GM18870 (cell line): ENCODE measurements around the gene ZMYM3.

Source experiments
- ATAC-seq: cut with Tn5 transposase; IDR thresholded peaks from one replicate; pipeline ENCODE4 v1.9.1; 2021; ENCODE audit warnings: moderate library complexity; ENCODE audit not compliant: unreplicated experiment

The ZMYM3 gene

DNA sequence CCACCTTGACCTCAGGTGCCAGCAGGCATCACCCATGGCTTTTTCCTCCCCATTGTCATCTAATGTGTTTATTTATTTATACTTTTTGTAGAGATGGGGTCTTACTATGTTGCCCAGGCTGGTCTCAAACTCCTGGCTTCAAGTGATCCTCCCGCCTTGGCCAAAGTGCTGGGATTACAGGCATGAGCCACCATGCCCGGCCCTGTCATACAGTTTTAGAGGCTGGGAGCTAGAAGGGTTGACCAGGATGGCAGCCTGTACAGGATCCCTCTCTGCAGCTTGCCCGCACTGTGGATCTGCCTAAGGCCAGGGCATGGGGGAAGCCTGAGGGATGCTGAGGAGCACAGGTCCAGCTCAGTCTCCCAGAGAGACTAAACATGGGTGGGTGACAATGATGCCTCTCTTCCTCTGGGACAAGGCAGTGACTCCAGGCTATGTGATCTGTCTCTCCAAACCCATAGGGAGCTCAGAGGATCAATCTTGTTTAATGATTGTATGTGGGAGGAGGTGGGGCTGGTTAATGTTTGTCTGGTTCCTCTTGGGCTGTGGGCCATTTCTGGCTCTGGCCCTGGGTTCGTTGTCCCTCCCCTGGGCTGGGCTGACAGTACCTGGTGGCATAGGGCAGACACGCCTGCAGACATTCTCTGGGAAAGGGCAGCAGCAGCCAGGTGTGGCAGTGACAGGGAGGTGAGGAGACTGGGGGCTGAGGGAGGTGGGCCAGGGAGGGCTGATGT is 39.2 kb downstream of the ZMYM3 start:
- no peak for ATAC-seq

DNA sequence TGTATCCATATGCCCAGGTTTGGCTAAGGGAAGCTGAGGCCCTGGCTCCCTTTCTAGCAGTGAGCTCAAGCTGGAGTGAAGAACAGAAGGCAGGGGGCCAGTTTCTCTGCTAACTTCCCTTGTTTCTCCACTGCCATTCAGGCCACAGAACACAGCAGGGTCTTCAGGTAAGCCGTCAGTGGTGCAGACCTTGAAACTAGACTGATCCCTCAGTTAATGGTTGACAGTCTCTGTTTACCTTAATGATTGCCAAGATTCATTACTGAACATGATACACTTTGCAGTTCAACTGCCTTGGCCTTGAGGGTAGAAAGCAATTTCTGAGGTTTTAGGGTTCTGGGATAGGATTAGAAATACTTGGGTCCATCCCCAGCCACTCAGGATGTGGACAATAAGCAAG is 39.8 kb downstream of the ZMYM3 start:
- no peak for ATAC-seq

DNA sequence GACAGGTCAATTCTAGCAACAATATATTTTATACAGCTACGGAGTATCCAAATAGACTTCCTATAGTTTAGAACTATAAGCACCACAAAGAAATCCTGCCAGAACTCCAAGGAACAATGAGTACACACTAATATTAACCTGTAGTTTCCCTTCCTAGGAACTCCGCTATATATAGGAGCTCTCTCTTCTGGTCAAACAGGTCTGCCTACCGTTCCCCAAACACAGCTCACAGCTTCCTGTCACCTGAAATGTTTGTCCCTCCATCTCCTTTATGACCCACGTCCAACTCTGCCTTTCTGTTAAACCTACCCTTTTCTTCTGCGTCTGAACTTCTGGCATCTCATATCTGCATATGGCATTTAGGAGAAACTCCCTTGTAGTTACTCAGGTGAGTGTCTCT is 41.4 kb downstream of the ZMYM3 start:
- no peak for ATAC-seq

DNA sequence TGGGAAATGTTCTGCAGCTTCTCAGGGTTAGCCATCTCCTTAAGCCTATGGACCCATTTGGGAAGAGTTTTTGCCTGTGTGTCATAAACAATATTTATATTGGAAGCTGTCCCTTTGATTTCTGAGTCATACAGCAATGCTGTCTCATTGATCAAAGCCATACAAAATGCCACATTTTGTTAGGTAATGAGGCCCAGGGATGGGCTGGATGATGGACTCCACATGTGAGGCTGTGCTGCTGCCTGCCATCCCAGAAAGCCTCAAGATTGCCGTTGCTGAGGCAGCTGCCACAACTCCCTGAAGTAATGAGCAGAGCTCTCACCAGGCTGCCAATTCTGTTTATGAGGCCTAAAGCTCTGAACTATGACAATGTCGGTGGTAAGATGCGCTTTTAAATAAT is 43.1 kb downstream of the ZMYM3 start:
- no peak for ATAC-seq

DNA sequence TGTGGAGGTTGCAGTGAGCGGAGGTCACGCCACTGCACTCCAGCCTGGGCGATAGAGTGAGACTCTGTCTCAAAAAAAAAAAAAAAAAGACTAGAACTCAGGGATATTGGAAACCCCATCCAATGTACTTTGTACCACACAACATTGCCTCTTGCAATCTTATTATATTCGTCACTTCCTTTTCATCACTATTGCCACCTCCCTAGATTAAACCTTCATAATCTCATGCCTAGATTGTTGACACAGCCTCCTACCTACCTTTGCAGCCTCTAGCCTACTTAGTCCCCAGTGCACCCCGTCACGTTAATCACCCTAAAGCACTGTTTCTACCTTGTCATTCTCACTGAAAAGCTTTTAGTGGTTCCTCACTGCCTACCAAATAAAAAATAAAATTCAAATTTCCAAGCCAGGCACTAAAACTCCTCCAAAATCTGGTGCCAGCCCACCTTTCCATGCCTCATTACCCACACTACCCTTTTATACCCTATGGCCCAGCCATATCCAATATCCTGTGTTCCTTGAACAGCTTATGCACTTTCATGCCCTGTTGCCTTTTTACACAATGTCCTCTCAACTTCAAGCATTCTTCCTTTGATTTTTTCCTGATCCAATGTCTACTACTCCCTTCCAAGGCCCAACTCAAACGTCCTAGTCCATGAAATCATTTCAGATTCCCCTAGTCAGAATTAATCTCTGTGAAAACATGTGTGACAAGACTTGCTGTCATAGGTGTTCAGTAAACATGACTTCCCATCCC is 54.5 kb downstream of the ZMYM3 start:
- ATAC-seq = no peak

DNA sequence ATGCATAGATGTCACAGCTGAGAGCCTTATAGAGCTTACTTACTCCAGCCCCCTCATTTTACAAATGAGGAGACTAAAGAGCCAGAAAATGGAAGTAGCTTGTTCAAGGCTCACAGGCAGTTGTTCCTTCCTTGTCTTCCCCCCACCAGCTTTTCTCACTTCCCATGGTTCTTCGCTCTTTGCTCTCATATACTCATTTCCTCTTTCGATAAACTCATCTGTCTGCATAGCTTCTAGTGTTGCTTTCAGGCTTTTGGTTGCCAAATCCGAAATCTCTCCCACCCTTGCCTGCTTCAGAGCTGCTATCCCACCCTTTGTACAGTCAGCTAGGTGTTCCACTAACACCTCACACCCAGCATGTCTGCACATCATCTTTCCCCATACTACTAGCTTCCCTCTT is 55.9 kb downstream of the ZMYM3 start:
- peak; percentile 70 for ATAC-seq

DNA sequence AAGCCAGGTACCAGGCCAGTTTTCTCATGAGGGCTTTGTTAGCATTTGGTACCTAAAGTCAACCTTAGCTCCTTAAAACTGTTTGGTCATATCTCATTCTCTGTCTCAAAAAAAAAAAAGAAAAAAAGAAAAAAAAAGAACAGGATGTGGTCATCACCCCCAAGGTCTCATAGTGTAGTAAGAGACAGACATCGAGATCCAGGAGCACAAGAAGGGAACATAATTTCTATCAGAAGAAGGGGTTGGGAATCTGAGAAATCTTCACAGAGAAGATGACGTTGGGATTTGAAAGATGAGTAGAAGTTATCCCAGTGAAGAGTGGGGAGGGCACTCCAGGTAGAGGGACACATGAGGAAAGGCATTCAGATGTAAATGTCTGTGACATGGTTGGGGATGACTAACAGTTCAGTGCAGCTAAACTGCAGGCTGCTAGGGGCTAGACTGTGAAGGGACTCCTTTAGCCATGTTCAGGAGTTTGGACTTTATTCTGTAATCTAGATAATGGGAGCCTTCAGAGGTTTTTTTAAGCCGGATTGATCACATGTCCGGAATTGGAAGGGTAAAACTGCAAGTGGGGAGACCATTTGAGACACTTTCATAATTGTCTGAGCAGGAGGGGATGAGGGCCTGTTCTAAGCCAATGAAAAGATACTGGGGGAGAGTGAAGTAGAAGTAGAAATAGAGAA is 57.8 kb downstream of the ZMYM3 start:
- peak; percentile 69 for ATAC-seq

DNA sequence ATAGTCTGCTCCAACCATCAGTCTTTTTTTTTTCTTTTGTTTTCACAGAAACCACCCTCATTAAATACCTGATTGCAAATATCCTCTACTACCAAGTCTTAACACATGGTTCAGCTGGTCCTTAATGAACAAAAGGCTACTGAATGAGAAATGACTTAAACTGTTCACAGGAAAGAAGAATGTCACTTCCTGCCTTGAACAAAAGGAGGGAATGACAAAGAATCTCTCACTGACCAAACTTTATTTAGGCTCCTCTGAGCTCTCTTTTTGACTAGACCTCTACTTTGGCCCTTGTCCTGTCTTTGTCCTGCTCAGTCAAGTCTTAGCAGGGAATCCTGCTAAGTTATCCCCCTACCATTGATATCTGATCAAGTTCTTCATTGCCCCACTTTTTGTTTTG is 62.7 kb downstream of the ZMYM3 start:
- ATAC-seq = no peak
